DOHH2 (cell line): ENCODE results near the gene XPOT.

Experiments
- H3F3A ChIP-seq: fragments of 200-600 bp; sonication (generic), shearing (Covaris generic); 2 replicates; pipeline ENCODE4 v1.6.0; 2016; ENCODE audit warnings: antibody characterized with exemption, mild to moderate bottlenecking; ENCODE audit not compliant: control insufficient read depth, insufficient read depth
- H3K27ac ChIP-seq: fragments of 200-600 bp; sonication (generic); 2 replicates; pipeline ENCODE4 v1.5.1; 2014; ENCODE audit warnings: low read depth, mild to moderate bottlenecking, low read length, moderate library complexity
- H3K27me3 ChIP-seq: fragments of 200-600 bp; sonication (generic); 2 replicates; pipeline ENCODE4 v1.6.1; 2014; ENCODE audit warnings: mild to moderate bottlenecking, low read length, mixed read lengths; ENCODE audit not compliant: control insufficient read depth
- H3K36me3 ChIP-seq: fragments of 200-600 bp; sonication (generic); 2 replicates; pipeline ENCODE4 v1.6.1; 2014; ENCODE audit warnings: mild to moderate bottlenecking, low read length, moderate library complexity, mixed read lengths; ENCODE audit not compliant: control insufficient read depth
- H3K4me1 ChIP-seq: fragments of 200-600 bp; sonication (generic); 2 replicates; pipeline ENCODE4 v1.6.1; 2014; ENCODE audit warnings: mild to moderate bottlenecking, low read length, mixed read lengths; ENCODE audit not compliant: control insufficient read depth
- H3K4me2 ChIP-seq: fragments of 200-600 bp; sonication (generic); 2 replicates; pipeline ENCODE4 v1.6.0; 2014; ENCODE audit warnings: mild to moderate bottlenecking, low read length, moderate library complexity
- H3K4me3 ChIP-seq: fragments of 200-600 bp; sonication (generic); 2 replicates; pipeline ENCODE4 v1.5.1; 2014; ENCODE audit warnings: mild to moderate bottlenecking, low read length, mixed read lengths
- H3K79me2 ChIP-seq: fragments of 200-600 bp; sonication (generic); 2 replicates; pipeline ENCODE4 v1.6.1; 2014; ENCODE audit warnings: mild to moderate bottlenecking, low read length, mixed read lengths; ENCODE audit not compliant: control insufficient read depth
- H3K9me2 ChIP-seq: fragments of 200-600 bp; sonication (generic); replicated peaks from 2 replicates; pipeline ENCODE4 v1.6.1; 2014; ENCODE audit warnings: mild to moderate bottlenecking, low read length, mixed read lengths; ENCODE audit not compliant: control insufficient read depth
- H3K9me3 ChIP-seq: fragments of 200-600 bp; sonication (generic); 2 replicates; pipeline ENCODE4 v1.6.1; 2014; ENCODE audit warnings: antibody characterized with exemption, low read length, mixed read lengths; ENCODE audit not compliant: control insufficient read depth, insufficient read depth
- H4K20me1 ChIP-seq: fragments of 200-600 bp; sonication (generic); 2 replicates; pipeline ENCODE4 v1.6.0; 2014; ENCODE audit warnings: low read depth, mild to moderate bottlenecking, antibody characterized with exemption, low read length, moderate library complexity; ENCODE audit not compliant: control insufficient read depth, insufficient read depth
- CTCF ChIP-seq: fragments of 200-600 bp; sonication (generic); IDR thresholded peaks from one replicate; pipeline ENCODE4 v1.5.1; 2014; ENCODE audit warnings: antibody characterized with exemption, mild to moderate bottlenecking, low read depth, low read length; ENCODE audit not compliant: poor library complexity, severe bottlenecking
- EZH2phosphoT487 ChIP-seq: fragments of 200-600 bp; sonication (generic); IDR thresholded peaks from 2 replicates; pipeline ENCODE4 v1.6.1; 2017; ENCODE audit warnings: borderline replicate concordance, mild to moderate bottlenecking, antibody characterized with exemption, low read length, moderate library complexity, mixed read lengths

XPOT gene

DNA sequence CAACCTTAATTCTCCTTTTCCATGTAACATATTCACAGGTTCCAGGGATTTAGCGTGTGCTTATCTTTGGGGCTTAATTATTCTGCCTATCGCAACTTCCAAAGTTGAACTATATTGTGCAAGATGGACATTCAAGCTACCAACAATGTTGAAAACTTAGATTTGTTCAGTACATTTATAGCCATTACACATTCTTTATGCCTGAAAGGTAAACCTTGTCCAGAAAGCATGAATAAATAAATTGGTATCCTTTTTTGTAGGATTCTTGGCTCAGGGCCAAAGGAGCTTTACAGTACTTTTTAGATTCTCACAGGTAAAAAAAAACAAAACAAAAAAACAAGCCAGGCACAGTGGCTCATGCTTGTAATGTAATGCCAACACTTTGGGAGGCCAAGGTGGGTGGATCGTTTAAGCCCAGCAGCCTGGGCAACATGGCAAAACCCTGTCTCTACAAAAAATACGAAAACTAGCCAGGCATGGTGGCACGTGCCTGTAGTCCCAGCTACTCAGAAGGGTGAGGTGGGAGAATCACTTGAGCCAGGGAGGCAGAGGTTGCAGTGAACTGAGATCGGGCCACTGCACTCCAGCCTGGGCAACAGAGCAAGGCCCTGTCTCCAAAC is 16.9 kb upstream of the XPOT start:
- no peaks in the 10 kb centered on the region for H3K9me3 ChIP-seq
- H4K20me1 ChIP-seq = no peaks in the 10 kb centered on the region
- H3K79me2 ChIP-seq = no peaks in the 10 kb centered on the region
- H3K9me2 ChIP-seq = no peaks in the 10 kb centered on the region
- H3K36me3 ChIP-seq = no peaks in the 10 kb centered on the region
- H3F3A ChIP-seq = no peaks in the 10 kb centered on the region
- no peak overlapping the region for H3K4me2 ChIP-seq
- TF ChIP-seq EZH2phosphoT487 (no peak), CTCF (no peak)
- no peaks in the 10 kb centered on the region; the same call in 1 of the 2 replicates for H3K27me3 ChIP-seq
- no peak overlapping the region for H3K4me3 ChIP-seq
- no peak overlapping the region for H3K27ac ChIP-seq
- no peaks in the 10 kb centered on the region for H3K4me1 ChIP-seq

GRCh38 chr12:64389154-64389553 is 15.0 kb upstream of the XPOT start:
- Histone ChIP-seq H3K79me2 (no peaks in the 10 kb centered on the region), H3K9me3 (no peaks in the 10 kb centered on the region), H3K4me3 (no peak overlapping the region), H3K4me1 (no peaks in the 10 kb centered on the region), H3K27me3 (no peaks in the 10 kb centered on the region), H4K20me1 (no peaks in the 10 kb centered on the region), H3K36me3 (no peaks in the 10 kb centered on the region), H3K27ac (no peak overlapping the region), H3K4me2 (no peak overlapping the region), H3F3A (no peaks in the 10 kb centered on the region), H3K9me2 (no peaks in the 10 kb centered on the region)
- TF ChIP-seq EZH2phosphoT487 (no peak), CTCF (no peak)

- H4K20me1 ChIP-seq = no peaks in the 10 kb centered on the region
- no peaks in the 10 kb centered on the region for H3K9me3 ChIP-seq
- H3K36me3 ChIP-seq = no peaks in the 10 kb centered on the region
- H3K4me1 ChIP-seq = no peaks in the 10 kb centered on the region
- TF ChIP-seq EZH2phosphoT487 (no peak), CTCF (no peak)
- H3K4me3 ChIP-seq = no peak within 1 kb of the TSS
- no peak within 1 kb of the TSS for H3K27ac ChIP-seq
- H3F3A ChIP-seq = no peaks in the 10 kb centered on the region
- H3K27me3 ChIP-seq = no peaks in the 10 kb centered on the region
- no peaks in the 10 kb centered on the region for H3K79me2 ChIP-seq
- no peak within 1 kb of the TSS for H3K4me2 ChIP-seq
- no peaks in the 10 kb centered on the region for H3K9me2 ChIP-seq
These were observed 13.8 kb upstream of the XPOT start, which contains the start of gene C12orf56 for GRCh38 chr12:64390275-64390851. TSS of gene C12orf56 (minus strand) at chr12:64390758. CDS start at chr12:64390565, 193 bp downstream.
